ENCODE data around the gene KLHDC3. TPM values are rescaled to one million over a fixed set of nuclear protein-coding genes. Genes with fewer than 3 reads are reported as not detected.

KLHDC3 gene
- total and polyA plus RNA-seq, 9 of the 15 experiments (the other 6 are each of a cell fraction or from before 2014, with no cell fraction given) = 4.5 to 171 (median 107) TPM

DNA sequence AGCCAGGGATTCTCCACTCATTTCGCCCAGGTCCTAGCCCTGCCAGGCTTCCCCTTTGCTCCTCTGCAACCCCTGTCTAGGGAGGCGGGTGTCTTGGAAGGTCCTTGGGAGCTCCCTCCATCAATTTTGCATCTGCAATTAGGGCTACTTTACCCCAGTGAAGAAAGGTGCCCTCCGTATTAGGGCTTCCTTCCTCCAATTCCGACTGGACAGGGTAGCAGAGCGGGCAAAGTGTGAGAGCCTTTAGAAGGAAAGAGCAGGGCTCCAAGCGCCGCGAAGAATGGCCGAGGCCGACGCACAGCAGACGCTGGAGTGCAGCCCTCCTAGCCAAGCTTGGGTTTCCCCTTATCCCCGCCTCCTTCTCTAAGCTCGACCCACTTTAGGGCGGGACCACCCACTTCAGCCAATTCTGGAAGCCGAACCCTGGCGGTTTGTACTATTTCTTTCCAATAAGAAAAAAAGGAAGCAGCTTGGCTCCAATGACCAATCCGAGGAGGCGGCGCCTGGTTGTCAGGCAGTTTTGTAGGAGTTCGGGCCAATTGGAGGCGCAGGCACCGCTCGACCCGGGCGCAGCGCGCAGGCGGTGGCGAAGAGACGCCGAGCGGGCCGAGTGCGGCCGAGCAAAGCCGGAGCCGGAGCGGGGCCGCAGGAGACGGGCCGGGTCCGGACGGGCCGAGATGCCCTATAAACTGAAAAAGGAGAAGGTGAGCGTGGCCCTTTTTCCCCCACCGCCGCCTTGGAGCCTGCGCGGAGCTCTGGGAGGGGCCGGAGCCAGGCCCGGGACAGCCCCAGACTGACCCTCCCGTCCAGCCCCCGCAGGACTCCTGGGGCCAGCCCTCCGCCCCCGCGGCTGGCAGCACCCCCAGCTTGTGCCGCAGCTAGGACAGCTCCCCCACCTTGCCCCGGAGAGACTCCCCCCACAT lies 29.8 kb upstream of the KLHDC3 start, which contains the start of gene PPP2R5D:
Gene PPP2R5D, plus strand, starts transcription at position 570 of the 923 bp plus-strand sequence. Its CDS starts 108 bp downstream, at position 678.
- POLR2A ChIA-PET = interaction anchor here (0.5 to 2.0 kb wide), 21 partner anchors 9 to 423 kb away, joined by 3 to 23 read pairs (median 4); partner anchors contain the start of genes KLC4, KLHDC3, MEA1 and MRPL2
- TF ChIP-seq SPI1 (IDR thresholded peaks at IDR 0.05; ENCODE audit: borderline replicate concordance, low read depth, low read length) = peak; percentile 48; the same call in 1 of the 2 replicates
- TF ChIP-seq, protein P1, sequence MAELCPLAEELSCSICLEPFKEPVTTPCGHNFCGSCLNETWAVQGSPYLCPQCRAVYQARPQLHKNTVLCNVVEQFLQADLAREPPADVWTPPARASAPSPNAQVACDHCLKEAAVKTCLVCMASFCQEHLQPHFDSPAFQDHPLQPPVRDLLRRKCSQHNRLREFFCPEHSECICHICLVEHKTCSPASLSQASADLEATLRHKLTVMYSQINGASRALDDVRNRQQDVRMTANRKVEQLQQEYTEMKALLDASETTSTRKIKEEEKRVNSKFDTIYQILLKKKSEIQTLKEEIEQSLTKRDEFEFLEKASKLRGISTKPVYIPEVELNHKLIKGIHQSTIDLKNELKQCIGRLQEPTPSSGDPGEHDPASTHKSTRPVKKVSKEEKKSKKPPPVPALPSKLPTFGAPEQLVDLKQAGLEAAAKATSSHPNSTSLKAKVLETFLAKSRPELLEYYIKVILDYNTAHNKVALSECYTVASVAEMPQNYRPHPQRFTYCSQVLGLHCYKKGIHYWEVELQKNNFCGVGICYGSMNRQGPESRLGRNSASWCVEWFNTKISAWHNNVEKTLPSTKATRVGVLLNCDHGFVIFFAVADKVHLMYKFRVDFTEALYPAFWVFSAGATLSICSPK (IDR thresholded peaks at IDR 0.05; ENCODE audit: borderline replicate concordance) = no peak
- TF ChIP-seq CBFB (CRISPR knock-in tag; IDR thresholded peaks at IDR 0.05) = no peak
- peak; percentile 93 for TF ChIP-seq HMGN3 (IDR thresholded peaks at IDR 0.05; ENCODE audit: borderline replicate concordance, extremely low read depth, insufficient read length, low read depth, low read length)
- TF ChIP-seq, protein P2, sequence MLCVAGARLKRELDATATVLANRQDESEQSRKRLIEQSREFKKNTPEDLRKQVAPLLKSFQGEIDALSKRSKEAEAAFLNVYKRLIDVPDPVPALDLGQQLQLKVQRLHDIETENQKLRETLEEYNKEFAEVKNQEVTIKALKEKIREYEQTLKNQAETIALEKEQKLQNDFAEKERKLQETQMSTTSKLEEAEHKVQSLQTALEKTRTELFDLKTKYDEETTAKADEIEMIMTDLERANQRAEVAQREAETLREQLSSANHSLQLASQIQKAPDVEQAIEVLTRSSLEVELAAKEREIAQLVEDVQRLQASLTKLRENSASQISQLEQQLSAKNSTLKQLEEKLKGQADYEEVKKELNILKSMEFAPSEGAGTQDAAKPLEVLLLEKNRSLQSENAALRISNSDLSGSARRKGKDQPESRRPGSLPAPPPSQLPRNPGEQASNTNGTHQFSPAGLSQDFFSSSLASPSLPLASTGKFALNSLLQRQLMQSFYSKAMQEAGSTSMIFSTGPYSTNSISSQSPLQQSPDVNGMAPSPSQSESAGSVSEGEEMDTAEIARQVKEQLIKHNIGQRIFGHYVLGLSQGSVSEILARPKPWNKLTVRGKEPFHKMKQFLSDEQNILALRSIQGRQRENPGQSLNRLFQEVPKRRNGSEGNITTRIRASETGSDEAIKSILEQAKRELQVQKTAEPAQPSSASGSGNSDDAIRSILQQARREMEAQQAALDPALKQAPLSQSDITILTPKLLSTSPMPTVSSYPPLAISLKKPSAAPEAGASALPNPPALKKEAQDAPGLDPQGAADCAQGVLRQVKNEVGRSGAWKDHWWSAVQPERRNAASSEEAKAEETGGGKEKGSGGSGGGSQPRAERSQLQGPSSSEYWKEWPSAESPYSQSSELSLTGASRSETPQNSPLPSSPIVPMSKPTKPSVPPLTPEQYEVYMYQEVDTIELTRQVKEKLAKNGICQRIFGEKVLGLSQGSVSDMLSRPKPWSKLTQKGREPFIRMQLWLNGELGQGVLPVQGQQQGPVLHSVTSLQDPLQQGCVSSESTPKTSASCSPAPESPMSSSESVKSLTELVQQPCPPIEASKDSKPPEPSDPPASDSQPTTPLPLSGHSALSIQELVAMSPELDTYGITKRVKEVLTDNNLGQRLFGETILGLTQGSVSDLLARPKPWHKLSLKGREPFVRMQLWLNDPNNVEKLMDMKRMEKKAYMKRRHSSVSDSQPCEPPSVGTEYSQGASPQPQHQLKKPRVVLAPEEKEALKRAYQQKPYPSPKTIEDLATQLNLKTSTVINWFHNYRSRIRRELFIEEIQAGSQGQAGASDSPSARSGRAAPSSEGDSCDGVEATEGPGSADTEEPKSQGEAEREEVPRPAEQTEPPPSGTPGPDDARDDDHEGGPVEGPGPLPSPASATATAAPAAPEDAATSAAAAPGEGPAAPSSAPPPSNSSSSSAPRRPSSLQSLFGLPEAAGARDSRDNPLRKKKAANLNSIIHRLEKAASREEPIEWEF (CRISPR knock-in tag; IDR thresholded peaks at IDR 0.05) = no peak
- TF ChIP-seq ZNF121 (CRISPR knock-in tag; conservative IDR thresholded peaks at IDR 0.05) = no peak
- TF ChIP-seq ZNF197 (CRISPR knock-in tag; IDR thresholded peaks at IDR 0.05; ENCODE audit: low read depth) = no peak
- TF ChIP-seq RCOR1 (IDR thresholded peaks at IDR 0.05; ENCODE audit: borderline replicate concordance in 1 of 2, low read depth in 2 of 2, low read length in 2 of 2) = no peak
- TF ChIP-seq ZNF224 (CRISPR knock-in tag; IDR thresholded peaks at IDR 0.05) = no peak
- TF ChIP-seq, protein P3, sequence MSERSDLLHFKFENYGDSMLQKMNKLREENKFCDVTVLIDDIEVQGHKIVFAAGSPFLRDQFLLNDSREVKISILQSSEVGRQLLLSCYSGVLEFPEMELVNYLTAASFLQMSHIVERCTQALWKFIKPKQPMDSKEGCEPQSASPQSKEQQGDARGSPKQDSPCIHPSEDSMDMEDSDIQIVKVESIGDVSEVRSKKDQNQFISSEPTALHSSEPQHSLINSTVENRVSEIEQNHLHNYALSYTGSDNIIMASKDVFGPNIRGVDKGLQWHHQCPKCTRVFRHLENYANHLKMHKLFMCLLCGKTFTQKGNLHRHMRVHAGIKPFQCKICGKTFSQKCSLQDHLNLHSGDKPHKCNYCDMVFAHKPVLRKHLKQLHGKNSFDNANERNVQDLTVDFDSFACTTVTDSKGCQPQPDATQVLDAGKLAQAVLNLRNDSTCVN (CRISPR knock-in tag; IDR thresholded peaks at IDR 0.05) = no peak
- no peak for TF ChIP-seq SP1 (CRISPR knock-in tag; IDR thresholded peaks at IDR 0.05)
- TF ChIP-seq ZBED1 (IDR thresholded peaks at IDR 0.05) = peak; percentile 16; the same call in 1 of the 2 replicates
- TF ChIP-seq MEIS2 (IDR thresholded peaks at IDR 0.05; ENCODE audit: partially characterized antibody) = peak; percentile 50

More for the DNA sequence above, 29.8 kb upstream of the KLHDC3 start, which contains the start of gene PPP2R5D:
- DNase-seq (ENCODE audit: extremely low read depth in 1 of 4, low spot score in 3 of 4) = peak; percentile 93 to 100 (median 96)
- Histone ChIP-seq H3K9me3 (replicated peaks; ENCODE audit: control insufficient read depth, insufficient read depth, low read depth, low read length) (no peaks in the 10 kb centered on the region), H3K9ac (ENCODE audit: insufficient read depth in 1 of 2, low read depth in 2 of 2, low read length in 2 of 2) (peak within 1 kb of the TSS; percentile 72 to 94), H3K27me3 (ENCODE audit: control insufficient read depth in 2 of 2, insufficient read depth in 2 of 2, low read length in 2 of 2) (no peaks in the 10 kb centered on the region), H3K4me2 (ENCODE audit: insufficient read depth, low read length) (peak within 1 kb of the TSS; percentile 93), H3K27ac (ENCODE audit: extremely low read depth, low read depth, low read length) (peak within 1 kb of the TSS; percentile 69), H3K4me3 (peak within 1 kb of the TSS; percentile 64), H3K79me2 (ENCODE audit: control insufficient read depth, insufficient read depth, low read length) (peaks cover 33% of the 10 kb centered on the region), H3K36me3 (ENCODE audit: control insufficient read depth, insufficient read depth, low read length) (peaks cover 20% of the 10 kb centered on the region), H3K9me1 (ENCODE audit: control insufficient read depth, insufficient read depth, low read length) (peaks cover 12% of the 10 kb centered on the region), H2AFZ (ENCODE audit: low read depth, low read length) (peak within 1 kb of the TSS; percentile 93), H3K4me1 (replicated peaks in 1 of 2; ENCODE audit: control insufficient read depth in 2 of 2, insufficient read depth in 2 of 2, low read length in 2 of 2) (peaks cover 38 to 39% of the 10 kb centered on the region in 2 experiments), H4K20me1 (replicated peaks; ENCODE audit: control insufficient read depth, insufficient read depth, low read length) (peaks cover 11% of the 10 kb centered on the region)
- CTCF ChIA-PET (ENCODE audit: low intra/inter-chr PET ratio) = no interaction called here
- peak; percentile 99 for FAIRE-seq
- WGBS (ENCODE audit: insufficient coverage, low coverage, missing lambda C conversion rate) = under 1% methylated on average over 57 of the region's 59 CpGs
- intact Hi-C loops (cut with micrococcal nuclease) = no loop called here
- ATAC-seq = peak; percentile 96
- no TSS peak for BruUV-seq (replicated peaks)
- in situ Hi-C loops (cut with MboI) = no loop called here
